Stimulated activated CD4-positive, alpha-beta T cell treated with anti-CD3 and anti-CD28 coated beads, TNF-alpha, amount 100 ng/mL, for 1 hour (primary cell): ENCODE measurements around the gene KIFC3.
"Not testable (repeated sequence)": the region's sequence is repeated elsewhere in the genome, so short reads cannot be mapped to it uniquely, and the experiment has no call there.

Source experiments
- DNase-seq, 3 donors: peaks; one replicate each; pipeline ENCODE4 v3.0.0-alpha.2; 2020; ENCODE audit warnings: low read depth in 3 of 3, low spot score in 1 of 3

Gene KIFC3

GRCh38 chr16:57755726-57756423 is 46.4 kb downstream of the KIFC3 start:
- DNase-seq, result no peak

- no peak for DNase-seq
These were observed 47.1 kb downstream of the KIFC3 start for GRCh38 chr16:57755061-57755684.

- DNase-seq, result no peak
These were observed 47.8 kb downstream of the KIFC3 start for GRCh38 chr16:57754354-57755060.

DNA sequence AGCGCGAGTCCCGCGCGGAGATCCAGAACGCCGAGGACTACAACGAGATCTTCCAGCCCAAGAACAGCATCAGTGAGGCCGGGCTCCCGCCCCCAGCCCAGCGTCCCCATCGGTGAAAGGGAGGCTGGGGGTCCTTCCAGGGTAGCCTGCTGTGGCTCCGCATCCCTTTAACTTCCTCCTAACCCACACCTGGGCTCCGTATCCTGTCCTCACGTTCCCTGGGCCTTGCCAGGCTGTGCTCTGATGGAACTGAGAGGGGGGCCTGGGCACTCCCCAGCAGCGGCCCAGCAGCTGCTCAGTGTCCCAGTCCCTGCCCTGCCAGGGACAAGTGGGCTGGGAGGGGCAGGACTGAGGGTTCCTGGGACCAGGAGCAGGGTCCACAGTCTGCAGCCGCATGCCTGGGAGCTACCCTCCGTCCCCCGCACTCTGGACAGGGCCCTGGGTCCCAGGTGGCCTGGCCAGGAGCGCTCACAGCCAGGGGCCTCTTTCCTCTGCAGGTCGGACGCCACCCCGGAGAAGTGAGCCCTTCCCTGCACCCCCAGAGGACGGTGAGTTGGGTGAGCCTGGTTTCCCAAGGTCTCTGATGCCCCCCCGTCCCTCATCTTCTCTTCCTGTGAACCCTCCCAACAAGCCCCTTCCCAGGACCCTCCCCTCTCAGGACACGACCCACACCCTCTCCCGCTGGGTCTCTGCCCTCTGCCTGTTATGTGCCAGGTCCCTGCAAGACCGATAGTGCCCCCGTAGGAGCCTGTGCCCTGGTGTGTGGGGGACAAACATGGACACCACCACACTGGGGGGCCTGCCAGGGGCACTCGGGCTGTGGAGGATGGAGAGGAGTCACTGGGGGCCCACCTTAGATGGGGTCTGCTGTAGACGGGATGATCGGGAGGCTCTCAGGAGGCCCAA is 48.6 kb downstream of the KIFC3 start:
- no peak for DNase-seq

DNA sequence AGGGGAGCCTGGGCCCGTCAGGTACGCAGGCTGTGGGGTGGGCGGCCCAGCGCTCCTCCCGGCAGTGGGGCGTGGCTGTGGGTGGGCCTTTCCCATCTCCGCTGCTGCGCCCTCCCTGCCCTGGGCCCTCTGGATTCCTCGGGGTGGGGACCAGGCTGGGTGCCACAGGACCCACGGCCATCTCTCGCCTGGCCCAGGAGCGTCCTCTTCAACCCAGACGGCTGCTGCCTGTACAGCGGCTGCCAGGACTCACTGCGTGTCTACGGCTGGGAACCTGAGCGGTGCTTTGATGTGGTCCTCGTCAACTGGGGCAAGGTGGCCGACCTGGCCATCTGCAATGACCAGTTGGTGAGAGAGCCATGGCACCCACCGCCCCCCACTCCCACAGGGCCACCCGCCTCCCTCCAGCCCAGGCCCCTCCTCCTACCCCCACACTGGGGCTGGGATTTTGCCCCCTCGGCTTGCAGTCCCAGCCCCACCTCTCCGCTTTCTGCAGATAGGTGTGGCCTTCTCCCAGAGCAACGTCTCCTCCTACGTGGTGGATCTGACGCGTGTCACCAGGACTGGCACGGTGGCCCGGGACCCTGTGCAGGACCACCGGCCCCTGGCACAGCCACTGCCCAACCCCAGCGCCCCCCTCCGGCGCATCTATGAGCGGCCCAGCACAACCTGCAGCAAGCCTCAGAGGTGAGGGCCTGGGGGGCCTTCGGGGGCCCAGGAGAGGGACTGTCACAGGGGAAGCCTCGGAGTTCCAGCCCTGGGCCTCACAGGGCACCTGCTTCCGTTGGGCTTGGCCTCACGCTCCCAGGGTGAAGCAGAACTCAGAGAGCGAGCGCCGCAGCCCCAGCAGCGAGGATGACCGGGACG is 49.5 kb downstream of the KIFC3 start:
- no peak for DNase-seq

DNA sequence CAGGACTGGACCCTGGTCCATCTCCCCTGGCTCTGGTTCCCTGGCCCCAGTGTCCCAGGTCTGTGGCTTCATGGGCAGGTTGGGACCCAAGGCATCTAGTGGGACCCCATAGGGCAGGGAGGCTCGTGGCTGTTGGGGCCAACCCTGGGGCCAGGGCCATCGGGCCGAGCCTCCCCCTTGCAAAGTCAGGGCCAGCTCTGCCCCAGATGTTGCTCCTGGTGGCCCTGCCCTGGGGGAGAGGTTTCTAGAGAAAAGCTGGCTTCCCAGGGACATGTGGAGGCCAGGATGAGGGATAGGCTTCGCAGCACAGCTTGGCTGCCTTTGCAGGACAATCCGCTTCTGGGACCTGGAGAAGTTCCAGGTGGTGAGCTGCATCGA is 50.1 kb downstream of the KIFC3 start:
- no peak for DNase-seq

DNA sequence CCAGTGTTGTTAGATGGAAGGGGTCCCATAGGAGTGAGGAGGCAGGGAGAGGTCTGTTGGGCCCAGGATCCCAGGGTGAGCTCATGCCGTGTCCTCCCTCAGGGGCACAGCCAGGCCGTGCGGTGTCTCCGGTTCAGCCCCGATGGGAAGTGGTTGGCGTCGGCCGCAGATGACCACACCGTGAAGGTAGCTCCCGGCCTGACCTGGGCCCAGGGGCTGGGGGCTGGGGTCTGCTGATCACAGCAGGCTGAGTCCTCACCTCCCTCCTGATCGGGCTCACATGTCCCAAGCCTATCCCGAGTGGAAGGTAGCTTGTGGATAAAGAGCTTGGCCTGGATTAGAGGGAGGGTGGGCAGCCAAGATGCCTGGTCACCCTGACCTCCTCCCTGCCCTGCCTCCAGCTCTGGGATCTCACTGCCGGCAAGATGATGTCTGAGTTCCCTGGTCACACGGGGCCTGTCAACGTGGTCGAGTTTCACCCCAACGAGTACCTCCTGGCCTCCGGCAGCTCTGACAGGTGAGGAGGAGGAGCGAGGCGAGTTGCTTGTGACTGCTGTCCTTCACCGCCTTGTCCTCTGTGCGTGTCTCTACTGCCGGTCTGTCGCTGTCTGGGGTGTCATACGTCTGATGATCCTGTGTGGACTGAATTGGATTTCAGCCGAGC is 50.6 kb downstream of the KIFC3 start:
- DNase-seq, result no peak

DNA sequence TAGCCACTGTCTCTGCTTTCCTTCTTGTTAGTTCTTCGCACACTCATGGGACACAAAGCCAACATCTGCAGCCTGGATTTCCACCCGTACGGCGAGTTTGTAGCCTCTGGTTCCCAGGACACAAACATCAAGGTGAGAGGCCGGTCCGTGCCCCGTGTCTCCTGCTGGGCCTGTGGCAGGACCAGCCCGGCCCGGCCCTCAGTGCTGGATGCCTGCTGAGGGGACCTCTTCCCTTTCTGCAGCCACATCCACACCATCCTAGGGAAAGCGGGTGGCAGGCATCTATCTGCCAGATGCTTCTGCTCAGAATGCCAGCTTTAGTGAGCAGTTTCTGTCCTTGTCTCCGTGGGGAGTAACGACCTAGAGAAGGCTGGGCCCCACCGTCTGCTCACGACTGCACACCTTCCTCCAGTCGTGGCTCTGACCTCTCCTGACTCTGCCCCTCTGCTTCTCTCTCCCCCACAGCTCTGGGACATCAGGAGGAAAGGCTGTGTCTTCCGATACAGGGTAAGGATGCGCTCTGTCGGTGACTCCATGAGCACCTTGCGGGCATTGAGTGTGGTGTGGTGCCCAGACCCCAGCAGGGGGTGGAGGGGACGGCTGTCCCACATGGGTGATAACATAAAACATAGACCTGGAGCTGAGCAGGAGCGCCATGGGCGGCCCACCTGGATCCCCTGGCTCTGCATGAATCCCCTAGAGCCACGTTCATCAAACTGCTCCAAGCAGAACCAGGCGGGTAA is 51.3 kb downstream of the KIFC3 start:
- DNase-seq, result no peak

GRCh38 chr16:57749856-57750452 is 52.3 kb downstream of the KIFC3 start:
- no peak for DNase-seq

- DNase-seq, result no peak
These were observed 53.1 kb downstream of the KIFC3 start for GRCh38 chr16:57749101-57749692.

DNA sequence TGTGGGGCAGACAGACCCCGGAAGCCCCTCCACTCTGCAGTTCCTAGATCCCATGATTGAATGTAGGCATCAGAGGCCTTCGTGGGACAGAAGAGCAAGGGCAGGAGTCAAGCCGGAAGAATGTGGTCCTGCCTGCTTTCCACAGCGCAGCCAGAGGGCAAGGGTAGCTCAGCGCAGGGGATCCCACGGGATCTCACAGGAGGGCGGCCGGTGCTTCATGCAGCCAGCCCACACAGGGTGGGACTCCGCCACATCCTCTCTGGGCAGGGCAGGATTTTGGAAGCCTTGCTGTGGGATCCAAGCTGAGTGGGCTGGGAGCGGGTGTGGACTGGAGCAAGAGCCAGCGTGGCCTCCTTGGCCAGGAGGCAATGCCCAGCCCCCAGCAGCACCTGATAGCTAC is 53.7 kb downstream of the KIFC3 start:
- DNase-seq, result no peak

GRCh38 chr16:57747996-57748395 is 54.3 kb downstream of the KIFC3 start:
- no peak for DNase-seq

- DNase-seq, result no peak
These were observed 54.8 kb downstream of the KIFC3 start for GRCh38 chr16:57747496-57747895.

GRCh38 chr16:57747091-57747490 is 55.2 kb downstream of the KIFC3 start:
- no peak for DNase-seq

- not testable (repeated sequence) for DNase-seq
These were observed 56.0 kb downstream of the KIFC3 start for GRCh38 chr16:57746316-57746715.

- no peak for DNase-seq
These were observed 56.5 kb downstream of the KIFC3 start for GRCh38 chr16:57745768-57746167.

- DNase-seq, result no peak
These were observed 57.7 kb downstream of the KIFC3 start for GRCh38 chr16:57744642-57744903.

GRCh38 chr16:57743886-57744641 is 58.2 kb downstream of the KIFC3 start:
- no peak for DNase-seq
